Measurements from ENCODE around the gene PPM1B. TPM values are rescaled to one million over a fixed set of nuclear protein-coding genes. Genes with fewer than 3 reads are reported as not detected.

PPM1B gene
- total and polyA plus RNA-seq, 5 experiments from 2014 or later: 43.3 to 88.0 (median 54.5) TPM

DNA sequence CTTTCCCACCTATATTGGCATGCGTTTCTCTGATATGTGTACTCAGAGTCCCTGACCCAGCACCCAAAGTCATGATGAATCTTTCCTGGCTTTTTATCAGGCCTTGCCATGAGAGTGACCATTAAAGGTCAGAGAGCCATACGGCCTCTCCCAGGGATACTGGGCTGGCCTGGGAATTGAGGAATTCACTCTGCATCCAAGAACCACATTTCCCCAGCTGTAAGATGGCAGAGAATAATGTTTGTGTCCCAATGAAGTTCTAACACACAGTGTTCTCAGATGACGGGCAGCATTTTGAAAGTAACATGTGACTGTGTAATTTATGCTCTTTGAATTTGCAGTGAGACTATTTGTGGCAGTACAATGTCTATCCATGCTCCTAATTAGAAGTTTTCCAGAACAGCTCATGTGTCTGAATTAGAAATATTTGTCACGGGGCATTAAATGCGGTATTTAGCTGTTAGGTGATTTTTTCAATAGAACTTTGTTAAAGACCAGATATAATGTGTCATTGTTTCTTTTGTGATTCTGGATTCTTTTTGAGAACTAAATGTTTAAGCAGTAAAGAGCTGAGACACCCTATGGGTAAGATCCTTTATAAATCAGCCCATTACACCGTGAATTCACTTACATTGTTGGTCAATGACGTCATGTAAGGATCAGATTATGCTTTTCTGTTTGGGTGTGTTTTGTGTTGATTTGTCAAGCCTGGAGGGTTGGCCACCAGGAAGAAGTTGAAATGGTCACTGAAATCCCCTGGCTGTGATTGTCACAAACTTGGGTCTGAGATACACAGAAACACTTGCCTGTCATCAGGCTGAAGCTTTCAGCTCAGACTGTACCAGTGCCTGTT is 99.3 kb downstream of the PPM1B start:
- H3K4me3 Mint-ChIP-seq: no peak overlapping the region
- no peak for ATAC-seq
- POLR2A ChIA-PET: no interaction called here
- DNase-seq: no peak
- no peaks in the 10 kb centered on the region for H3K27me3 Mint-ChIP-seq
- H3K4me1 Mint-ChIP-seq: no peaks in the 10 kb centered on the region
- no peaks in the 10 kb centered on the region for H3K36me3 Mint-ChIP-seq
- peaks cover 0 to 6% (median 0%) of the 10 kb centered on the region in 9 donors for H3K9me3 Mint-ChIP-seq
- no peak overlapping the region for H3K27ac Mint-ChIP-seq

DNA sequence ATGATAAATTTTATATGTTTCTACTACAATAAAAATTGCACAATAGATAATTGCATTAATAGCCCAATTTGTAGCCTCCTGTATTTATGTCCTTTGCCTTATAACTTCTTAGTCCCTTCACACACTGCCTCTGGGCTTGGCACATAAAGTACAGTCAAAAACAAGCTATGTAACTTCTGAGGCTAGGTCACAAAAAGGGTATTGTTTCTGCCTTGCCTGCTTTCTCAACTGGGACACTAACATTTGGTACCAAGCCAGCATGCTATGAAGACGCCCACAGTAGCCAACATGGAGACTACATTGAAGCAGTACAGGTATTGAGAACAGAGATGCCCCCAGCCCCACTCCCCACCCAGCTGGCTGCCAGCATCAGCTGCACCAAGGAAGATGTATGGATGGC is 101.2 kb downstream of the PPM1B start:
- no peaks in the 10 kb centered on the region for H3K4me1 Mint-ChIP-seq
- POLR2A ChIA-PET: no interaction called here
- H3K4me3 Mint-ChIP-seq: no peak overlapping the region
- DNase-seq: no peak
- peaks cover 0 to 6% (median 0%) of the 10 kb centered on the region in 9 donors for H3K9me3 Mint-ChIP-seq
- H3K36me3 Mint-ChIP-seq: no peaks in the 10 kb centered on the region
- H3K27me3 Mint-ChIP-seq: no peaks in the 10 kb centered on the region
- H3K27ac Mint-ChIP-seq: peak overlapping the region in 1 of 10 donors; percentile 20
- ATAC-seq: no peak

DNA sequence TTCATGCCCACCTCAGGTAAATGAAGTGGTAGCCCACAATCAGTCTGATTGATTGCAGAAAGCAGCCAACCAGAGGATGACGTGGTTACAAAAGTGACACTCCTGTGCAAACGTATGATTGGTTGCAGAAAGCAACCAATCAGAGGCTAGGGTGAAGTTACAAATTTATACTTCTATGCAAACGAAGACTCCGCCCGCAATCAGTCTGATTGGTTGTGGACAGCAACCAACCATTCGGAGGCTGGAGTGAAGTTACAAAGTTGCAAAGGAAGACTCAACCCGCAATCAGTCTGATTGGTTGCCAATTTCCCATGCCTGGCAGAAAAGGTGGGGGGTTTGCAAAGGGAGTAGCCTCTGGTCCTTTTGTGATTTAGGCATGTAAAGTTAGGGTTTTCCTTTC is 102.6 kb downstream of the PPM1B start:
- POLR2A ChIA-PET: no interaction called here
- H3K4me1 Mint-ChIP-seq: no peaks in the 10 kb centered on the region
- H3K27me3 Mint-ChIP-seq: no peaks in the 10 kb centered on the region
- no peak overlapping the region for H3K4me3 Mint-ChIP-seq
- H3K27ac Mint-ChIP-seq: no peak overlapping the region
- peaks cover 0 to 6% (median 0%) of the 10 kb centered on the region in 9 donors for H3K9me3 Mint-ChIP-seq
- no peak for ATAC-seq
- no peak for DNase-seq
- no peaks in the 10 kb centered on the region for H3K36me3 Mint-ChIP-seq

DNA sequence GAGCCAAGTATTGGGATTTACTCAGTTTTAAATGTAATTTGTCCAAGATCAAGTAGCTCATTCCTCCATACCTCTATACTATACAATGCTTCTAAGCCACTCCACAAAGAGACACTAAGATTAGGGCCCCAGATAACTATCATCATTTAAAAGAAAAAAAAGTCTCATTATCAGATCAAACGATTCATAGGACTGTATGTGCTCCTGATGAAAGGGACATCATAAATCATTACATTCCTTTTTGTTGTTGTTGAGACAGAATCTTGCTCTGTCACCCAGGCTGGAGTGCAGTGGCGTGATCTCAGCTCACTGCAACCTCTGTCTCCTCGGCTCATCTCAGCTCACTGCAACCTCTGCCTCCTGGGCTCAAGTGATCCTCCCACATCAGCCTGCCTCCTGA is 104.4 kb downstream of the PPM1B start:
- Mint-ChIP-seq H3K36me3 (no peaks in the 10 kb centered on the region), H3K4me1 (no peaks in the 10 kb centered on the region), H3K27ac (no peak overlapping the region), H3K27me3 (peaks cover 0 to 5% (median 0%) of the 10 kb centered on the region in 5 donors), H3K9me3 (peaks cover 0 to 6% (median 0%) of the 10 kb centered on the region in 9 donors), H3K4me3 (no peak overlapping the region)
- POLR2A ChIA-PET: no interaction called here
- ATAC-seq (no peak), DNase-seq (no peak)

DNA sequence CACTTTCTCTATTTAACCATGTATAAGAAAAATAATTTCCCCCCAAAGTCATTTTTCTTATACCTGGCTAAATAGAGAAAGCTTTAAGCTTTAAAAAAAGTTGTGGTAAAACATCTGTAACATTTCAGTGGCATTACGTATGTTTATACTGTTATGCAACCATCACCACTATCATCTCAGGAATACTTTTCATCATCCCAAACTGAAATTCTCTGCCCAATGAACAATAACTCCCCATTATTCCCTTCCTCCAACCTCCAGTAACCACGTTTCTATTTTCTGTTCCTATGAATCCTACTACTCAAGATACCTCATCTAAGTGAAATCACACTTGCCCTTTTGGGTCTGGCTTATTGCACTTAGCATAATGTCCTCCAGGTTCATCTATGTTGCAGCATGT is 104.9 kb downstream of the PPM1B start:
- peaks cover 0 to 6% (median 0%) of the 10 kb centered on the region in 9 donors for H3K9me3 Mint-ChIP-seq
- DNase-seq (no peak), ATAC-seq (no peak)
- no peak overlapping the region for H3K27ac Mint-ChIP-seq
- POLR2A ChIA-PET: no interaction called here
- H3K4me1 Mint-ChIP-seq: no peaks in the 10 kb centered on the region
- peaks cover 0 to 5% (median 0%) of the 10 kb centered on the region in 5 donors for H3K27me3 Mint-ChIP-seq
- no peaks in the 10 kb centered on the region for H3K36me3 Mint-ChIP-seq
- H3K4me3 Mint-ChIP-seq: no peak overlapping the region

DNA sequence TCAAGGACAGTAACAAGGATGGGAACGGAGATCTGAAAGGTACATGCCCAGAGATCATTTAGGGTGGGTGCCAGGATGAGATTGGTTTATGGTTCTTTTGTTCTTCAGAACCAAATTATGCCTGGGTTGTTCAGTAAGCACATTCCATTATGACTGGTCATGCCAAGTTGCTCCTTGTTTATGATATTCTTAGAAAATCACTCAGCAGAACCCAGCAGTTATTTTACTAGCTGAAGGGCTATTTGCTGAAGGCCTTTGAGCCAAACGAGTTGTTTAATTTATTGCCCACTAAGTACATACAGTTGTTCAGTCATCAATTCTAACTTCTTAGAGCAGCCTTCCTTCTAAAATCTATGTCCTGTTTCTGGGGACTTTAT is 107.2 kb downstream of the PPM1B start:
- Mint-ChIP-seq H3K4me3 (no peak overlapping the region), H3K27ac (no peak overlapping the region), H3K36me3 (no peaks in the 10 kb centered on the region), H3K9me3 (no peaks in the 10 kb centered on the region), H3K4me1 (no peaks in the 10 kb centered on the region), H3K27me3 (peaks cover 0 to 5% (median 0%) of the 10 kb centered on the region in 5 donors)
- no peak for ATAC-seq
- no peak for DNase-seq
- POLR2A ChIA-PET: no interaction called here

DNA sequence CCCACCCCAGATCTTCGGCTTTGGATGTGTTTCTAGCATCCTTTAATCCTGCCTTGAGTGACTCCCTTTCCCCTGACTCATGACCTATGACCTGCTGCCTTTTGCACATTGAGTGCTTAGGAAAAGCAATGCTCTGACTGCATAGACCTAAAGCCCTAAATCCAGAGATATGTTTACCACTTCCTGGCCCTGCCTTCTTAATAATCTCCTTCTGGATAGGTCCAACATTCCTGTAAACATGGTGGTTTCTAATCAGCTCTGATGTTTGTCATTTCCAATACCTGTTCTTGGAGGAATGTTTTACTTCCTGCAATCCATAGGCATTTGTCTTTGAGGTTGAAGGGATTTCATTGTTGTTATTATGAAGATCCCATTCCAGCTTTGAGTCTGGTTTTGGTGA is 108.9 kb downstream of the PPM1B start:
- POLR2A ChIA-PET: no interaction called here
- no peak overlapping the region for H3K27ac Mint-ChIP-seq
- no peak for ATAC-seq

DNA sequence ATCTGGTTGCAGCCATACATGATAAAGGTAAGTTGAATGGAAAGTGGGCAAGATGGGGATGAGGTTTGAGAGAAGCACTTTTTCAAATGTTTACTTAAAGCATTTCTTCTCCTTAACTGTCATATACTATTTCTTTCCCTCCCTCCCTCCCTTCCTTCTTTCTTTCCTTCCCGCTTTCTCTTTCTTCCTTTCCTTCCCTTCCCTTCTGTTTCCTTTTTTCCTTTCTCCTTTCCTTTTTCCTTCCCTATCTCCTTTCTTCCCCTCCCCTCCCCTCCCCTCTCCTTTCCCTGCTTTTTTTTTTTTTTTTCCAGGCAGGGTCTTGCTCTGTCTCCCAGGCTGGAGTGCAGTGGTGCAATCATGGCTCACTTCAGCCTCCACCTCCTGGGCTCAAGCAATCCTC is 112.2 kb downstream of the PPM1B start:
- Mint-ChIP-seq H3K27me3 (peaks cover 0 to 5% (median 0%) of the 10 kb centered on the region in 5 donors), H3K4me3 (no peak overlapping the region), H3K4me1 (peaks cover 0 to 2% (median 0%) of the 10 kb centered on the region in 4 donors), H3K36me3 (peaks cover 0 to 3% (median 0%) of the 10 kb centered on the region in 3 donors), H3K9me3 (no peaks in the 10 kb centered on the region), H3K27ac (peak overlapping the region in 1 of 10 donors; percentile 24)
- no peak for ATAC-seq
- POLR2A ChIA-PET: no interaction called here
- DNase-seq: no peak

More for the DNA sequence above, 108.9 kb downstream of the PPM1B start:
- Mint-ChIP-seq H3K9me3 (no peaks in the 10 kb centered on the region), H3K36me3 (peaks cover 0 to 3% (median 0%) of the 10 kb centered on the region in 3 donors), H3K4me3 (no peak overlapping the region), H3K27me3 (peaks cover 0 to 5% (median 0%) of the 10 kb centered on the region in 5 donors), H3K4me1 (no peaks in the 10 kb centered on the region)
- DNase-seq: no peak

Other genes starting within 250 kb of the PPM1B start
- 10 to 100 TPM; 80.1 to 85.4 TPM for gene LRPPRC, start 172.9 kb upstream of the PPM1B start, total RNA-seq
- gene LRPPRC, start 172.9 kb upstream of the PPM1B start, polyA plus RNA-seq: 10 to 100 TPM; 42.7 to 51.6 (median 43.8) TPM
- 1 to 10 TPM in 1 of 2 experiments, under 1 TPM in 1; 0.49 to 1.2 TPM for gene SLC3A1, start 106.6 kb downstream of the PPM1B start, total RNA-seq
- gene SLC3A1, start 106.6 kb downstream of the PPM1B start, polyA plus RNA-seq: under 1 TPM; 0.21 to 0.24 (median 0.24) TPM
- gene PREPL, start 192.6 kb downstream of the PPM1B start, total RNA-seq: 10 to 100 TPM; 45.3 to 48.5 TPM
- gene PREPL, start 192.6 kb downstream of the PPM1B start, polyA plus RNA-seq: 10 to 100 TPM; 17.7 to 20.8 (median 18.9) TPM
- 10 to 100 TPM; 17.1 to 20.5 TPM for gene CAMKMT, start 193.1 kb downstream of the PPM1B start, total RNA-seq
- 10 to 100 TPM; 17.8 to 22.9 (median 20.8) TPM for gene CAMKMT, start 193.1 kb downstream of the PPM1B start, polyA plus RNA-seq

Measured in naive thymus-derived CD8-positive, alpha-beta T cell (primary cell).